Measurements from ENCODE around the gene GNG13. TPM values are rescaled to one million over a fixed set of nuclear protein-coding genes. Genes with fewer than 3 reads are reported as not detected.
"Not testable (repeated sequence)": the region's sequence is repeated elsewhere in the genome, so short reads cannot be mapped to it uniquely, and the experiment has no call there.

Gene GNG13
- total RNA-seq, 2 donors from 2014 or later = not detected

DNA sequence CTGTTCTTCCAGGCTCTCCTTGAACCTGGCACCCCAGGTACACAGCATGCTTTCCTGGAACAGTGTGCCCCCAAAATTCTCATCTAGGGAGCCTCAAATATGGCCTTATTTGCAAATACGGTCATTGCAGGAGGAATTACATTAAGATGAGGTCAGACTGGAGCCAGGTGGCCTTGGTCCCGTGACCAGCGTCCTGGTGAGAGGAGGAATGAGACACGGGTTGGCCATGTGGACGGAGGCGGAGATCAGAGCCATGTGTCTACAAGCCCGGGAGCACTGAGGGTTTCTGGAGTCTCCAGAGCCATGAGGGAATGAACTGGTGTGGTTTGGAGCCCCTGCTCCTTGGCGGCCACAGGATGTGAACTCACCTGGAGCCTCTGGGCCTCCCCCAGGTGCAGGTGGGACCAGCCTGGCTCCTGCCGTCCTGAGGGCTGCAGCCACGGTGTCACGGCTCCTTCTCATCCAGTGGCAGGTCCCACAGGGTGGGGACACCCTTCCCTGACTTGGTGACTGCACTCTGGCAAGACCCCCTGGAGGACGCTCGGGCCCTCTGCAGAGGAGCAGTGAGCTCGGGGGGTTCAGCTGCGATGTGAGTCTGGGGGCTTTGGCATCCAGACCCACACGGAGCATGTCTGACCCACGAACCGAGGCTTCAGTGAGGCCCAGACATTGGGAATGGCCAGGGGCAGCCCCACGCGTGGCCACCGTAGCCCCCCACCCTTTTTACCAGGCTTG is 21.8 kb upstream of the GNG13 start:
- H3K27me3 ChIP-seq = peaks cover 0 to 4% of the 10 kb centered on the region in 2 donors
- no peak for DNase-seq

GRCh38 chr16:821751-822150 is 21.2 kb upstream of the GNG13 start:
- Histone ChIP-seq H3K4me3 (no peak overlapping the region), H3K36me3 (replicated peaks in 1 of 2; ENCODE audit: insufficient read depth in 1 of 2, low read depth in 2 of 2) (no peaks in the 10 kb centered on the region), H3K27ac (no peak overlapping the region), H3K4me1 (peaks cover 10% of the 10 kb centered on the region), H3K27me3 (peaks cover 0 to 4% of the 10 kb centered on the region in 2 donors), H3K9me3 (no peaks in the 10 kb centered on the region)
- 54 to 58% methylated on average over 13 of the region's 13 CpGs for WGBS, 2 donors
- ATAC-seq = no peak
- no peak for TF ChIP-seq POLR2A (IDR thresholded peaks at IDR 0.05)
- no peak for TF ChIP-seq CTCF (IDR thresholded peaks at IDR 0.05)
- DNase-seq = no peak
- intact Hi-C loops (cut with DNase I) = no loop called here

More for the DNA sequence above, 21.8 kb upstream of the GNG13 start:
- intact Hi-C loops (cut with DNase I) = no loop called here
- H3K27ac ChIP-seq = no peak overlapping the region
- no peak for ATAC-seq
- no peaks in the 10 kb centered on the region for H3K36me3 ChIP-seq (replicated peaks in 1 of 2; ENCODE audit: insufficient read depth in 1 of 2, low read depth in 2 of 2)
- WGBS, 2 donors = 61 to 93% methylated on average over 6 to 21 of the region's 21 CpGs
- H3K9me3 ChIP-seq = no peaks in the 10 kb centered on the region
- H3K4me3 ChIP-seq = no peak overlapping the region
- TF ChIP-seq CTCF (IDR thresholded peaks at IDR 0.05) (no peak), POLR2A (IDR thresholded peaks at IDR 0.05) (no peak)
- peaks cover 10% of the 10 kb centered on the region for H3K4me1 ChIP-seq

DNA sequence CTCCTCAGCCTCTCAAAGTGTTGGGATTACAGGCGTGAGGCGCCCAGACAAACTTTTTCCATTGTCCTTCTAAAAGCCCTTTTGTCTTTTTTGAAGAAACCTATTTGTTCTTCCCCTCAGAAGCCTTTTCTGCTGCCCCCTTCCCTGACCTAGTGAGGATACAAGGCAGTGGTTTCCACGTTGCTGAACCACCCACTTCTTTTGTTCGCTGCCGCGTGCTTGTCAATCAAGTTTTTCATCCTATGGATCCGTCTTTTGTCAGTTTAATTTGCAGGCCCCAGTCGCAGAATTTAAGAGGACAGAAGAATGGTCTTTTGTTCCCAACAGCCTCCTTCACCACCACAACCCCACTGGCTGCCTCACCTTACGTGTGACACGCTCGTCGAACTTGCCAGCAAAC is 20.2 kb upstream of the GNG13 start:
- WGBS, 2 donors = 63 to 71% methylated on average over 12 of the region's 12 CpGs
- no peak for ATAC-seq
- peaks cover 0 to 8% of the 10 kb centered on the region in 2 donors for H3K27me3 ChIP-seq
- TF ChIP-seq POLR2A (IDR thresholded peaks at IDR 0.05) = no peak
- TF ChIP-seq CTCF (IDR thresholded peaks at IDR 0.05) = no peak
- intact Hi-C loops (cut with DNase I) = no loop called here
- H3K4me1 ChIP-seq = peaks cover 10% of the 10 kb centered on the region
- no peak overlapping the region for H3K27ac ChIP-seq
- H3K9me3 ChIP-seq = no peaks in the 10 kb centered on the region
- H3K4me3 ChIP-seq = no peak overlapping the region
- no peaks in the 10 kb centered on the region for H3K36me3 ChIP-seq (replicated peaks in 1 of 2; ENCODE audit: insufficient read depth in 1 of 2, low read depth in 2 of 2)
- no peak for DNase-seq

- H3K27me3 ChIP-seq; H3K4me3 ChIP-seq; ATAC-seq; H3K27ac ChIP-seq; DNase-seq; H3K36me3 ChIP-seq (replicated peaks in 1 of 2; ENCODE audit: insufficient read depth in 1 of 2, low read depth in 2 of 2); H3K4me1 ChIP-seq; H3K9me3 ChIP-seq; intact Hi-C loops (cut with DNase I): not testable (repeated sequence)
- 66 to 73% methylated on average over 10 of the region's 10 CpGs for WGBS, 2 donors
Observed at GRCh38 chr16:820044-820408, 19.5 kb upstream of the GNG13 start.

DNA sequence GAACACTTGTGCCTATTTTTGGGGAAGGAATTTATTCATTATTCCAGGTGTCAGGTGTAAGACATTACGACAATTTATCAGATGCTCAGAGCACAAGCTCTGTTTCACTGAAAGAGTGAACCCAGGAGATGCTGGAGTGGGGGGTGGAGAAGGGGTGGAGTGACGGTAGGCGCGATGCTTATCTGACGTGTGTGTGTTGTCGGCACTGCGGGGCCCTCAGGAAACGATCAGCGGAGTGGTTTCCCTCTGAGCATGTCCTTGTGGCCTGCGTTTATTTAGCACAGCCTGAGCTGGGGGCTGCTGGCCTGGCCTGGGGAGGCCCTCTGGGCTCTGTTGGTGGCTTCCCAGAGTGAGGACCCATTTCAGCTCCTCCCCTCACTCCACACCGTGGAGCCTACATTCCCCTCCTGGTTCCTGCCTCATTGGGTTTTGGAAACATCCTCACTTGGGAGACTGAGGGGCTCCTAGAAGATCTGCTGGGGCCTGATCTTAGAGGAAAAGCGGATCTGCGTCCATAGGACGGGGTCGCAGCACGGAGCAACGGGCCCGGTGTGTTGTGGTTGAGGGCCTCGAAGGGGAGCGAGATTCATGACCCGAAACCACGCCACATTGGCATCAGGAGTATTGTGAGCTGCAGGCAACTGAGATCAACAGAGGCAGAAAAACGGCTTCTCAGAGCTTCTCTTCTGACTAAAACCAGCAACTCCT is 19.0 kb upstream of the GNG13 start:
- H3K4me1 ChIP-seq = no peaks in the 10 kb centered on the region
- TF ChIP-seq POLR2A (IDR thresholded peaks at IDR 0.05) = no peak
- TF ChIP-seq CTCF (IDR thresholded peaks at IDR 0.05) = no peak
- H3K27ac ChIP-seq = no peak overlapping the region
- peaks cover 0 to 8% of the 10 kb centered on the region in 2 donors for H3K27me3 ChIP-seq
- 41 to 44% methylated on average over 23 of the region's 23 CpGs for WGBS, 2 donors
- H3K9me3 ChIP-seq = no peaks in the 10 kb centered on the region
- DNase-seq = no peak
- no peak overlapping the region for H3K4me3 ChIP-seq
- no peaks in the 10 kb centered on the region for H3K36me3 ChIP-seq (replicated peaks in 1 of 2; ENCODE audit: insufficient read depth in 1 of 2, low read depth in 2 of 2)
- intact Hi-C loops (cut with DNase I) = loop anchor here (5.0 to 10.0 kb wide), 2 partner anchors 233 to 275 kb away; partner anchors contain the start of gene C1QTNF8
- no peak for ATAC-seq

All from body of pancreas (tissue), 4 donors.